Uterus (tissue), 4 donors: ENCODE measurements around the gene SGCB. TPM values are rescaled to one million over a fixed set of nuclear protein-coding genes. Genes with fewer than 3 reads are reported as not detected.

Source experiments
- DNase-seq, 2 donors: peaks; one replicate each; pipeline ENCODE4 v3.0.0-alpha.2; 2019 to 2020
- H3K27ac ChIP-seq, 2 donors: fragments of 200-600 bp; sonication (generic); 1 replicate in 1 of 2; 2 replicates in 1 of 2; pipeline ENCODE4 v1.5.1; 2016 to 2018
- H3K27me3 ChIP-seq, 2 donors: fragments of 200-600 bp; sonication (generic); one replicate each; pipeline ENCODE4 v1.5.1; 2018 to 2019; ENCODE audit warnings: control low read depth in 1 of 2
- H3K36me3 ChIP-seq, 2 donors: fragments of 200-600 bp; sonication (generic); one replicate each; pipeline ENCODE4 v1.5.1; 2019; ENCODE audit warnings: control low read depth in 1 of 2
- H3K4me1 ChIP-seq, 2 donors: fragments of 200-600 bp; sonication (generic); one replicate each; pipeline ENCODE4 v1.5.1; 2018 to 2019; ENCODE audit warnings: control low read depth in 1 of 2
- H3K4me3 ChIP-seq, 2 donors: fragments of 200-600 bp; sonication (generic); 1 replicate in 1 of 2; 2 replicates in 1 of 2; pipeline ENCODE4 v1.5.1; 2018 to 2019; ENCODE audit warnings: mild to moderate bottlenecking in 1 of 2
- H3K9me3 ChIP-seq, 2 donors: fragments of 200-600 bp; sonication (generic); one replicate each; pipeline ENCODE4 v1.5.1; 2019; ENCODE audit warnings: control low read depth in 1 of 2
- POLR2A ChIP-seq, 2 donors: fragments of 450-650 bp; IDR thresholded peaks; one replicate each; pipeline ENCODE4 v1.6.1; 2016; ENCODE audit warnings: antibody characterized with exemption in 2 of 2, mild to moderate bottlenecking in 1 of 2, moderate library complexity in 1 of 2
- intact Hi-C: fragments of 100-400 bp; cut with DNase I; formaldehyde crosslinking; loops from one replicate; pipeline ENCODE4 v1.15.1; 2023; ENCODE audit warnings: low total_unique reads
- total RNA-seq, 4 donors: library from RNA; depleted of rRNA in 3 of 4; stranded (reverse); fragments of >200 nt in 3 of 4; gene quantifications; one replicate each; pipeline versions ENCODE4 v1.1.0 to v1.2.4, GENCODE V29; 2014 to 2023
- TF ChIP-seq, protein P1 (sequence below), 4 experiments: fragments of 200-600 bp in 2 of 4; fragments of 450-650 bp in 2 of 4; sonication (generic) in 2 of 4; IDR thresholded peaks; one replicate each; pipeline ENCODE4 v1.5.1; 2016 to 2019; ENCODE audit warnings: antibody characterized with exemption in 4 of 4, mild to moderate bottlenecking in 2 of 4, moderate library complexity in 1 of 4
- donor health status: DM: yes; HTN: yes; CAD: no.

SGCB gene
- total RNA-seq, 4 donors from 2014 or later, result 21.5 to 61.6 (median 44.6) TPM

- H3K4me3 ChIP-seq, result no peak overlapping the region
- H3K36me3 ChIP-seq, result no peaks in the 10 kb centered on the region
- H3K27me3 ChIP-seq, result no peaks in the 10 kb centered on the region
- no peaks in the 10 kb centered on the region for H3K4me1 ChIP-seq
- TF ChIP-seq POLR2A (IDR thresholded peaks at IDR 0.05), result no peak
- TF ChIP-seq, protein P1, sequence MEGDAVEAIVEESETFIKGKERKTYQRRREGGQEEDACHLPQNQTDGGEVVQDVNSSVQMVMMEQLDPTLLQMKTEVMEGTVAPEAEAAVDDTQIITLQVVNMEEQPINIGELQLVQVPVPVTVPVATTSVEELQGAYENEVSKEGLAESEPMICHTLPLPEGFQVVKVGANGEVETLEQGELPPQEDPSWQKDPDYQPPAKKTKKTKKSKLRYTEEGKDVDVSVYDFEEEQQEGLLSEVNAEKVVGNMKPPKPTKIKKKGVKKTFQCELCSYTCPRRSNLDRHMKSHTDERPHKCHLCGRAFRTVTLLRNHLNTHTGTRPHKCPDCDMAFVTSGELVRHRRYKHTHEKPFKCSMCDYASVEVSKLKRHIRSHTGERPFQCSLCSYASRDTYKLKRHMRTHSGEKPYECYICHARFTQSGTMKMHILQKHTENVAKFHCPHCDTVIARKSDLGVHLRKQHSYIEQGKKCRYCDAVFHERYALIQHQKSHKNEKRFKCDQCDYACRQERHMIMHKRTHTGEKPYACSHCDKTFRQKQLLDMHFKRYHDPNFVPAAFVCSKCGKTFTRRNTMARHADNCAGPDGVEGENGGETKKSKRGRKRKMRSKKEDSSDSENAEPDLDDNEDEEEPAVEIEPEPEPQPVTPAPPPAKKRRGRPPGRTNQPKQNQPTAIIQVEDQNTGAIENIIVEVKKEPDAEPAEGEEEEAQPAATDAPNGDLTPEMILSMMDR (IDR thresholded peaks at IDR 0.05), result no peak
- H3K27ac ChIP-seq, result no peak overlapping the region
- no peak for DNase-seq
- no peaks in the 10 kb centered on the region for H3K9me3 ChIP-seq
- intact Hi-C loops, result no loop called here
Observed at GRCh38 chr4:52045028-52045427, 6.9 kb upstream of the SGCB start.

- intact Hi-C loops, result no loop called here
- Histone ChIP-seq H3K27ac (peak overlapping the region; percentile 85 to 87), H3K9me3 (no peaks in the 10 kb centered on the region), H3K4me3 (peak overlapping the region; percentile 67 to 73), H3K27me3 (no peaks in the 10 kb centered on the region), H3K4me1 (peaks cover 0 to 7% of the 10 kb centered on the region in 2 donors), H3K36me3 (no peaks in the 10 kb centered on the region)
- peak; percentile 33 to 37 for DNase-seq
- TF ChIP-seq, protein P1 (IDR thresholded peaks at IDR 0.05), result no peak
- no peak for TF ChIP-seq POLR2A (IDR thresholded peaks at IDR 0.05)
Observed at GRCh38 chr4:52037689-52038102, 403 bp downstream of the SGCB start.

DNA sequence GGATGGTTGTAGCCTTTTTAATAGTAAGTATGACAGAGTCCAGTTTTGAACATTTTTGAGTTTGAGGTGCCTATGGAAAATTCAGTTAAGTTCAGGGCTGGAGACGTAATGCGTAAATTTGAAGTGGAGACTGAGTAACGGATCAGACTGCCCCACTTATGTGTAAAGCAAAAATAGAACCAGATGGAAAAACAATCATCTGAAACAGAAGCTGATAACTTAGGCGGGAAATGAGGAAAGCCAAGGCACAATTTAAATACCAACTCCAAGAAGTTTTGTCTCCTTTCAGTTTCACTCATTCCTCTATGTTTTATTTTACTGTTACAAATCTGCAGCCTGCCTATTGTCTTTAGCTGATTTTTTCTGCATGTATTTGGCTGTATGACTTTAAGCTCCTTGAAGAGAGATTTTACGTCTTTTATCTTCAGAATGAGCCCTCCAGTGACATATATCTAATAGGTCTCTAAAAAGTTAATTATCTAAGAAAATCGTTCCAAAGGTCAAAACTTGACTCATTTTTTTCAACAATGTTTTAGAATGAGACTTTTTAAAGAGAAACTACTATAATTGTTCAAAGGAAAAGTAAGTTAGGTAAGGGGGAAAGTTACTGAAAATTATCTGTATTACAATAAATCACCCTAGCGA is 1.1 kb downstream of the SGCB start:
- peak overlapping the region; percentile 85 to 87 for H3K27ac ChIP-seq

GRCh38 chr4:52035190-52035589 is 2.9 kb downstream of the SGCB start:
- intact Hi-C loops, result no loop called here
- Histone ChIP-seq H3K27me3 (no peaks in the 10 kb centered on the region), H3K4me1 (peaks cover 0 to 7% of the 10 kb centered on the region in 2 donors), H3K9me3 (no peaks in the 10 kb centered on the region), H3K4me3 (no peak overlapping the region), H3K27ac (no peak overlapping the region), H3K36me3 (no peaks in the 10 kb centered on the region)
- no peak for TF ChIP-seq POLR2A (IDR thresholded peaks at IDR 0.05)
- TF ChIP-seq, protein P1 (IDR thresholded peaks at IDR 0.05), result no peak
- no peak for DNase-seq

More for the DNA sequence above, 1.1 kb downstream of the SGCB start:
- H3K4me3 ChIP-seq, result peak overlapping the region; percentile 67 to 73
- TF ChIP-seq POLR2A (IDR thresholded peaks at IDR 0.05), result no peak
- TF ChIP-seq, protein P1 (IDR thresholded peaks at IDR 0.05), result no peak
- no peaks in the 10 kb centered on the region for H3K9me3 ChIP-seq
- DNase-seq, result no peak
- H3K4me1 ChIP-seq, result peaks cover 0 to 7% of the 10 kb centered on the region in 2 donors
- H3K36me3 ChIP-seq, result no peaks in the 10 kb centered on the region
- intact Hi-C loops, result no loop called here
- H3K27me3 ChIP-seq, result no peaks in the 10 kb centered on the region

DNA sequence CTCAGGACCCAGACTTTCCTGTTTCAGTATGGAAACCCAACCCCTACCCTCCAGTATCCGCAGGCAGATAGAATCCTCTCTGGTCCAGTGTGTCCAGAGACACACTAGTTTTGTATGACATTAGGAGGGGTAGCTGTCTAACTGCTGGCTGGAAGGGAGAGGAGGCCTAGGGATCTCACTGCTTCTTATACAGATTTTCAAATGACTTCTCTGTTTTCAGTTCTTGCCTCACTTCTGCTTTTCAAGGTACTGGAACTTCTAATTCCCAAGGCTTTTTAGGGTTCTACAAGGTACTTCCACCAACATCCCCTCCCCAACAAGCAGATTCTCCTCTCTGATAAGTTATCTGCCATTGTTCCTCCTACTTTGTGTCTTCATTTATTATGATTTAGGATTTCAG is 6.1 kb downstream of the SGCB start:
- H3K27ac ChIP-seq, result no peak overlapping the region
- peaks cover 0 to 7% of the 10 kb centered on the region in 2 donors for H3K4me1 ChIP-seq
- H3K27me3 ChIP-seq, result no peaks in the 10 kb centered on the region
- intact Hi-C loops, result no loop called here
- no peak overlapping the region for H3K4me3 ChIP-seq
- H3K36me3 ChIP-seq, result no peaks in the 10 kb centered on the region
- DNase-seq, result no peak
- TF ChIP-seq, protein P1 (IDR thresholded peaks at IDR 0.05), result no peak
- no peak for TF ChIP-seq POLR2A (IDR thresholded peaks at IDR 0.05)
- H3K9me3 ChIP-seq, result no peaks in the 10 kb centered on the region
